ENCODE data around the gene SAE1.
A peak's percentile ranks its signal among the peaks of the same experiment; 100 is the strongest.

The SAE1 gene

DNA sequence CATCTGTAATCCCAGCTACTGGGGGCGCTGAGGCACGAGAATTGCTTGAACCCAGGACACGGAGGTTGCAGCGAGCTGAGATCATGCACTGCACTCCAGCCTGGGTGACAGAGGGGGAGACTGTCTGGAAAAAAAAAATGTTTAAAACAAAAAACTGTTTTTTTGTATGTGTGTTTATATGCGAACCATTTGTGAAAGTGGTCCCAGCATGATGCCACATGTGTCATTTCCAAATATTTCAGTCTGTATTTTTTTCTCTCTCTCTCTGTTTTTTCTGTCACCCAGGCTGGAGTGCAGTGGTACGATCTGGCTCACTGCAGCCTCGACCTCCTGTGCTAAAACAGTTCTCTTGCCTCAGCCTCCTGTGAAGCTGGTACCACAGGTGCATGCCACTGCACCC is 37.4 kb downstream of the SAE1 start:
- no peak for DNase-seq

DNA sequence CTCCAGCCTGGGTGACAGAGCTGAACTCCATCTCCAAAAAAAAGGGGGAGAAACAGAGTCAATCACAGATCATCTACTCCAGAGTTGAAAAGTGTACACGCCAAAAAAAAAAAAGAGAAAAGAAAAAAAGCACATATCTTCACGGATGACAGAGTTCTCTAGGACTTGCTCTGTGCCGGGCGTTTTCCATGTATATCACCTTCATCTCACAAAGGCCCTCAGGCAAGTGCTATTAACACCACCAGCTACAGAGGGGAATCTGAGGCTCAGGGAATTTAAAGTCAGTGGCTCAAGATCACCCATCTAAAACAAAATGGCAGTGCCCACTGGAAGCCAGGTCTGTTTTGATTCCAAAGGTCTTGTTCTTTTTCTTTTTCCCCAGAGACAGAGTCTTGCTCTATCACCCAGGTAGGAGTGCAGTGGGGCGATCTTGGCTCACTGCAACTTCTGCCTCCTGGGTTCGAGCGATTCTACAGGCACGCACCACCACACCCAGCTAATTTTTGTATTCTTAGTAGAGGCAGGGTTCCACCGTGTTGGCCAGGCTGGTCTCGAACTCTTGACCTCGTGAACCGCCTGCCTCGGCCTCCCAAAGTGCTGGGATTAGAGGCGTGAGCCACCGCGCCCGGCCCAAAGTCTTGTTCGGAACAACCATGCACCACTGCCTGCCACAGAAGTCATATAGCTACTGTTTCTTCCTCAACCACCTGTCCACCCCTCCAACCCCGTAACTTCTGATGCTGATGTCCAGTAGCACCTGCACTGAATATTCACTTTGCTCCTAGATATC is 42.2 kb downstream of the SAE1 start:
- DNase-seq = no peak

DNA sequence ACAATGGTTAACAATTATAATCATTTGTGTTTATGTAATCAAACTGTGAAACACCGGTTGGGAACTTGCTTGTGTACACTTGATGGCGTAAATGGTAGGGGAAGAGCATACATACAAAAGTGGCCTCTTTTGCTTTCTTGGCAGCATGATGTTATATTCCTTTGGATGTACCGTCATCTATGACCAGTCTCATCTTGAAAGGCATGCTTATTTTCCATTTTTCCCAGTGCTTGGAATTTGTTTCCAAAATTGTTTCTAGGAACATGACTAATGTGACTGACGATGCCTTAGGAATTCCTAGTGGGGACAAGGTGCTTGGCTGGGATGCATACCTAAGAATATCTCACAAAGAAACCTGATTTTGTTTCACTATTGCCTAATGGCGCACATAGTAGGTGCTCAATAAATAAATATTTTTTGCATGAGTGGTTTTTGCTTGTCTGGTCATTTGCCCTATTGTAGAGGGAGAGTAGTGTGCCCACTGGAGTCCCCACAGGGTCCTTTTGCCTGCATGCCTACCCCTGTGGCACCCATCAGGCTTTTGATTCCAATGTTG is 45.5 kb downstream of the SAE1 start:
- no peak for DNase-seq

DNA sequence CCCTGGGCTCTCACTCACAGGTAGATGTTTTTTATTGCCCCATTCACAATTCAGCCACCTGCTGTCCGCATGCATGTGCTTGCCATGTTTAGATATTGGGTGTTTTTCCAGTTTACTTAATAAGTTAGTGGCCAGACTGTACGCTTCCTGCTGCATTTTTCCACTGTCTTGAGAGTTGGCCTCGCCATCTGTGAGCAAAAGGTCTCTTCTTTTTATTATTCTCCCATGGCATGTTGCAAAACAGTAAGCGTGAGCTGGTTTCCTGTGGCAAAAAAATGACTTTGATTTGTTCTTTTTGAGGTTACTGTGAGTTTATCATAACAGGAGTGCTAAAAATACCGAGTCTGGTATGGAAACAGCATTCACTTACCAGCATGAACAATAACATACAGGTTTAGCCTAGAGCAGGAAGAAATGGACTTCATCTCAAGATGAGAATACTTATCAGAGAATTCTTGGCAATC is 46.0 kb downstream of the SAE1 start:
- no peak for DNase-seq

DNA sequence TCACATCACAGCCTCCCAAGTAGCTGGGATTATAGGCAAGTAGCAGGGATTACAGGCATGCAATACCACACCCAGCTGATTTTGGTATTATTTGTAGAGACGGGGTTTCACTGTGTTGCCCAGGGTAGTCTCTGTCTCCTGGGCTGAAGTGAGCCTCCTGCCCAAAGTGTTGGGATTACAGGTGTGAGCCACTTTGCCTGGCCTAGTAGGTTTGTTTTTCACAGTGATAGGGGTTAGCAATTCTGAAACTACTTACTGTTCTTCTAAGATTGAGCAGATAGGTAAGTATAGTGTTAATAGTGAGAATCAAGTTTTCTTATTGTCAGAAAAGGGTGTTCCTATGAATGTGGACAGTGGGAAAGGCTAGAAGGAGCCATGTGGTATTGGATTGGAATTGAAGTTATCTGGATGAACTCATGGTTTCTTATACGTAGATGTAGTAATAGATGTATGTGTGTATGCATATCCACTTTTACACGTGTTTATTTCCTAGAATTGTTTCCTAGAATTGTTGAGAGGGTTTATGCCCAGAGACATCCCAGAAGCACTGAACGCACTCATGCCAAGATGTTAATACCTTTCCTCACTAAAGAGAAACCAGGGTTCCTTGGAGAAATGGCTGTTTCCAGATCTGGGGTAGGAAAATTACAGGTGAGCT is 49.1 kb downstream of the SAE1 start:
- no peak for DNase-seq

DNA sequence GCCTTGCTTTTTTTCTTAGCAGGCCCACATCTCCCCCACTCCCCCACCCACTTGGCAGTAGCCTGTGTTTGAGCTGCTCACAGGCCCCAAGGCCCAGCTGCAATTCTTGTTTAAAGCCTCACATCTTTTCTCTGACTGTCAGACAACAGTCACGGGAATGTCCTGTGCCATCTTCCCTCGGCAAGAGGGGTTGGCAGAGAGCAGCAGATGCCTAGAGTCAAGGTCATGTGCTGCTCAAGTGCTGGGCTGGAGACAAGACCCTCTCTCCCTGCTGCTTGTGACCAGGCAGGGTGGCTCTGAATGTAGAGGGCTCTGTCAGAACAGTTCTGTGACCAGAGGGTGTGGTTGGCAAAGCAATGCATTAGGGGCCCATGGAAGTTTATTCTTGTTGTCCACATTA is 53.0 kb downstream of the SAE1 start:
- no peak for DNase-seq

DNA sequence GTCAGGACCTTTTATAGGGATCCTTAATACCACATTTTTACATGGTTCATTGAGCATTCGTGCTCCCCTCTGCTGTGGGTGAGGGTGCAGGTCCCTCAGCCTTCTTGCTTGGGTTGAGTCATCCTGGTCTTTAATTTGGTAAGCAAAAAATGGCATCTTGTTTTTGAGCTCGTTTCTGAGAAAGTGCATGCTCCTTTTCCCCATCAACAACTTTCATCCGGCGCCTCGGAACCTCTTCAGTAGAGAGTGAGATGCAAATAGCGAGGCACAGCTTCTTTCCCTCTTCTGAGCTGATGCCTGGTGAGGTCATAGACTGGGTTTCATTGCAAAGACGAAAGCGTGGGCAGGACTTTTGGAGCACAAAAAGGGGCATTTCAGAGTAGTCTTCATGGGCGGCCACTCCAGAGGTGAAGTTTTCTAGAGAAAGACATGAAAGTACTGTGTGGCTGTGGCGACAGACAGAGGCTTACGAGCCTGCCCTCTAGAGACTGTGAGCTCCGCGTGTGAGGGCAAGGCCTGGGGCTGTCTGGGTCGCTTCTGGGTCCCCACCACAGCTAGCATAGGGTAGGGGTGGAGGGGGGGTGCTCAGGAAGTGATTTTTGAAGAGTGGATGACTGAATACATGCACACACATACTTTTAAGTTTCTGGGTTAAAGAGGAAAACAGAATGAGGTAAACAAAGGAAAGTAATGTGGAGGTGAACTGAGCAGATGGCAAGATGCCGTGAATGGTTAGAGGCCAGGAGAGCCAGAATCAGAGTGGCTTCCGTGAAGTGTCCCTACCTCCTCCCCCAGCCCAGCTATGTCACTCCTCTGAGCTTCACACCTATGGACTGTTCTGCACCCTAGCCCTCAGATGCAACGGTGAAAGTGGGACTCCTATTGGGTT is 56.1 kb downstream of the SAE1 start:
- DNase-seq = no peak

DNA sequence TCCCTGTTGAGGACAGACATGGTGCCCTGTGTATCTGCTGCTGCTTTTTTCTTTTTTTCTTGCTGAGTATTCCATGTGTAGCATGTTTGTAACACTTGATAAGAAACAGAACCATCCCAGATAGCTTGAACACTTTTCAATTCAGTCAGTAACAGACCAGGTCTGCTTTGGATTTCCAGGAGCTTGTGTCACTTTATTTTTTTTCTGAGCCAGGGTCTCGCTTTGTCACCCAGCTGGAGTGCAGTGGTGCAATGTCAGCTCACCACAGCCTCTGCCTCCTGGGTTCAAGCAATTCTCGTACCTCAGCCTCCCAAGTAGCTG is 56.7 kb downstream of the SAE1 start:
- no peak for DNase-seq

DNA sequence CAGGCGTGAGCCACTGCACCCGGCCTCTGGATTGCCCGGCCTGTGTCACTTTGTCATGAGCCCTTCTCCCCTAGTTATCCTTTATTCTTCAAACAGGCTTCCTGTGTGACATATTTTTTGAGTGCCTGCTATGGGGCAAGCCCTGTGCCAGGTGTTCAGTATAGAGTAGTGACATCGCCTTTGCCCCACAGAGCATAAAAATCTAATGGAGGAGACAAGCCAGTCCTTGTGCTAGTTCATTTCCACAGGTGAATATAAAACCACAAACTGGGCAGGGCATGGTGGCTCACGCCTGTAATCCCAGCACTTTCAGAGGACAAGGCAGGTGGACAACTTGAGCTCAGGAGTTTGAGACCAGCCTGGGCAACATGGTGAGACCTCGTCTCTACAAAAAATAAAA is 57.2 kb downstream of the SAE1 start:
- no peak for DNase-seq

DNA sequence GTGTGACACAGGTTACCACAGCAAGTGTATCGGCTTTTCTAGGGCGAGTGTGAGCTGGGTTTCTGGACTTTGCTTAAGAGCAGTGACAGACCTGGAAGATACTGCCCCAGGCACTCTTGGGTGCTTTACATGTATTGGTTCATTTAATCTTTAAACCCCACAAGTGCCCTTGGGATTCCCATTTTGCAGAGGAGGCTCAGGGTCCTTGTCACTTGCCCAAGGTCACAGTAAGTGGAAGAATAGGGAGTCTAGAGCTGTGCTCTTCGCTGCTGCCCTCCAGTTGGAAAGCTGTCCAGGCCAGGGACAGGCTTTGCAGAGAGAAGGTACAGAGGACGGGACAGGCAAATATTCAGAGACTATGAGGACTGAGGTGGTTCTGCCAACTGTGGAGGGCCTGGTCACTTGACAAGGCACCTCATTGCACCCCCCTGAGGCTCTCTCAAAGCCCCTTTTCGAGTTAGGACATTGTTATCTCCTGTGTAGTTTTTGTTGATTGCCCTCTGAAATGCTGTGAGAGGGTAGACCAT is 57.9 kb downstream of the SAE1 start:
- DNase-seq = no peak

DNA sequence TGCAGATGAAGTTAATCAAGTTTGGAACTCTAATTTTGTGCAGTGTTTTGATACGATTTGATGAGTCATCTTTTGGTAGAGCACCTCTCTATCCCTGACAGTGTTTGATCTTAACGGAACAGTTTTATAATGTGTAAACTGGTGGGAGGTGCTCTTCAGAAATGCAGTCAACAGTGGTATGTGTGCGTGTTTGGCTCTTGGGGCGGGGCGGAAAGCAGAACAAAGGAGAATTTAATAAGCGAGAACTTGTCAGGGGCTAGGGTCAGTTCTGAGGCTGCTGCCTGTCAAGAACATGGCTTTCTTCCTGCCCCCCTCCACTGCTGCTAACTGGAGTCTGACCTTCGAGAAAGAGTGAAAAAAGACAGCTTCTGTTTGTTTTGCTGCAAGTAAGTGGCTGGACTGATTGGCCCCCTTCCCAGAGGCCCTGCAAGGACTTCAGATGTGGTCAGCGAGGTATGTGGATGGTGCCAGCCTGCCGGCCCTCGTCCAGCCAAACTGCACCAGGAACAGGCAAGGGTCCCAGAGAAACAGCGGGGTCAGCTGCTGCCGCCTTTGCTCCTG is 59.6 kb downstream of the SAE1 start:
- DNase-seq = no peak

DNA sequence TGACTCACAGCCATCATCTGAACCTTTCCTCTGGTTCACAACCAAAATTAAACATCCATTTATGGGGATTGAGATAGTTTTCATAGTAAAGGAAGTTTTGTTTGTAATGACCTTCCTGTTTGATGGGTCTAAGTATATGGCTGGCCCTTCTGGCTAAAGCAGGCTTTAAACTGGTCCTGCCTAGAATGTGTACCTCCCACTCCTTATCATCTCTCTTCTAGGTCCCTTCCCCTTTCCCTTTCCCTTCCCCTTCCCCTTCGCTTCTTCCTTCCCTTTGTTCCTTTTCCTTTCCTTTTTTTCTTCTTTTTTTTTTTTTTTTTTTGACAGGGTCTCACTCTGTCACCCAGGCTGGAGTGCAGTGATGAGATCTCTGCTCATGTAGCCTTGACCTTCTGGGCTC is 64.8 kb downstream of the SAE1 start:
- DNase-seq = no peak

DNA sequence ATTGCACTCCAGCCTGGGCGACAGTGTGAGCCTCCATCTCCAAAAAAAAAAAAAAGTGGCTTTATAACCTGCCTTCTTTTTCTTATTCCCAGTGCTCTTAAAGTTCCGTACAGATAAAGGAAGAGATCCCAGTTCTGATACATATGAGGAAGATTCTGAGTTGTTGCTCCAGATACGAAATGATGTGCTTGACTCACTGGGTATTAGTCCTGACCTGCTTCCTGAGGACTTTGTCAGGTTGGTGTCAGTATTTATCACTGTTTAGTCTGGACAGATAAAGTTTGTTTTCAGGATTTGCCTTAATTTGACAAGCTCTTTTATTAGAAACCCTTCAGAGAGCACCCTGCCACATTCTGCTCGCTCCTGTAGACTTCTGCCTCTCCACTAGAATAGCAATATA is 66.5 kb downstream of the SAE1 start:
- no peak for DNase-seq

DNA sequence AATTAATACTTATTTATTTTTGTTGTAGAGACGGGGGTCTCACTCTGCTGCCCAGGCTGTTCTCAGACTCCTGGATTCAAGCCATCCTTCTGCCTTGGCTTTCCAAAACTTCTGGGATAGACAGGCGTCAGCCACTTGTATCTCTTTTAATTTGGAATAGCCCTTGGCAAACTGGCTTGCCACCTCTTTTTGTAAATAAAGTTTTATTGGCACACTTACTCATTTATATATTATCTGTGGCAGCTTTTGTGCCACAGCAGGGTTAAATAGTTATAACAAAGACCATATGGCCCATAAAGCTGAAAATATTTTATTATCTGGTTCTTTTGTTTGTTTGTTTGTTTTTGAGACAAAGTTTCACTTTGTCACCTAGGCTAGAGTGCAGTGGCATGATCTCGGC is 69.9 kb downstream of the SAE1 start:
- no peak for DNase-seq

DNA sequence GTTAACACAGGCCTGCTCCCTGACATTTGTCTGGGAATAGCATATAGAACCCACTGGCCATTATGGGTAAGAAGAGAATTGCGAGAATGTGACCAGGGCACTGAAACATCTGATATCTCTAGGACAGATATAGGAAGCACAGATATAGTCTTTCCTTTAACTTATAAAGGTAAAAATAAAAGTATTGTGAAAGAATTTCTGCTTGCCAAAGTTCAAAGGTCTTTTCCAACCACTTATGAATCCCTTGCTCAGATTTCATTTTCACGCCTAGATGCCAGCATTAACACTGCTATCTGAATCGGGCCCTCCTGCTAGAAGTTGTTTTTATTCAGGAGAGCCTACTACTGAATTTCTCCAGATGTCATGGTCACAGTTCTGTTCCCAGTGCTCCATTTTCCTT is 72.6 kb downstream of the SAE1 start:
- DNase-seq = no peak

DNA sequence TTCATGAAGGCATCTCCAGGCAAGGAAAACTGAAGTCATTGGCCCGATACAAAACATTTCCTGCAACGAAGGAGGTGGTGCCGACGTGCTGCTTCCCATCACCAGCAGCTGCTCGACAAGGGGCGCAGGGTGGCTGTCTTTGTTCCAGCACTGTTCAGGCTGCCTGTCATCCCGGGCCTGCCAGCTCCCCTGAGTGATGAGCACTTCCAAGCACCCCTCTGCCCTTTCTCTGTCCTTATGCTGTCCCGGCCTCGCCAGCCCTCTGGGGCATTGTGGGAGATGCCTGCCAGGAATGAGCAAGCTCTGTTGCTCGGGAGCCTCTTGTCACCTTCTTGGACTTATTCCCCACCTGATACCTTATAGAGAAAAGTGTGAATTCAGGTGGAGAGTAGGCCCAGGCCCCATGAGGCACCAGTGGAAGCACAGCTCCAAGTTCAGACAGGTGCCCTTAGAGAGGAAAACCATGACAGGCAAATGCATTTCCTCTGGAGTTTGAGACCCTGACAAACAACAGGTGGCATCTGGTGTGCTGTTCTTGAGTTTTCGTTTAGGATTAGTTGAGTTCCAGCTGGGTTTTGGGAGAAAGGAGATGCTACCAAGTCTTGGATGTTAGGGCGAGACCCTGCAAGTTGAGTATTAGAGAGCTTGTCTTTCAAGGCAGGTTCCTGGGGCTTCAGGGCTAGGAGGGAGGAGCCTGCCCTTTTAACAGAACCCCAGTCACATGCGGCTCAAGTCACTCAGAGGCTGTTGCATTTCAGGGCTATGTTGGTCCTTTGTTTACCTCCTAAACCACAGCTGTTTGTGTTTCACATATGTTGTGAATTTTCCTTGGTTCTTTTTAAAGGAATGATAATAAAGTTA is 78.9 kb downstream of the SAE1 start:
- no peak for DNase-seq

DNA sequence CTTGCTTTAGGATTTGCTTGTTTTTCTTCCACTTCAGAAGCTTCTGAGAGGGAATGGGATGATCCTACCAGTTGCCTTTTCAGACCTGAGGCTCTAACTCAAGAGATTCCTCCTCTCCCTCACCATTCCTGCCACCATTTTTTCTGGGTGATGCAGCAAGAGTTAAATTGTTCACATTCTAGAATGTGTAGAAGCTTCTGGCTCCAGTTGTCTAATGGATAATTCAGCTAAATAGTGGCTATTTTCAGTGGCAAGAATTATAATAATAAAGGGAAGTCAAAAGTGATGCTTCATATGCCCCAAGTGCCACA is 79.5 kb downstream of the SAE1 start:
- DNase-seq = no peak

DNA sequence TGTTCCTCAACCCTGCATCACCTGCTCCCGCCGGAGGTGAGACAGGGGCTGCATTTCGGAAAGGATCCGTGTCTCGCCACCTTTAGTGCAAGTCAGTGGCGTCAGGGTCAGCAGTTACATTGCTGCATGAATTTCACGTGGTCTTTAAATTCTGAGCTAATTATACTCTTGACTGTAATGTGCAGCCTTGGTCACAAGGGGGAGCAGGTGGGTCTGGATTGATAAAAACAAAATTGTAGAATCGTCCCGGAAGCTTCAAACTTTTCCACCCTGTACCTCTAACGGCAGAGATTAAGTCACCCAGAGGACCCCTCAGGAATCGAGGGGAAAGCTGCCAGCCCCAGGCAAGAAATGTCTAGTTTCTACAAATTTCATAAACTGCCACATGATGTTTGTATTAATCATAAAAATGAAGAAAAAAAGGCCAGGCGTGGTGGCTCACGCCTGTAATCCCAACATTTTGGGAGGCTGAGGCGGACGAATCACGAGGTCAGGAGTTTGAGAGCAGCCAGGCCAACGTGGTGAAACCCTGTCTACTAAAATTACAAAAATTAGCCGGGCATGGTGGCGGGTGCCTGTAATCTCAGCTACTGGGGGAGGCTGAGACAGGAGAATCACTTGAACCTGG is 80.2 kb downstream of the SAE1 start:
- peak; percentile 75 for DNase-seq

DNA sequence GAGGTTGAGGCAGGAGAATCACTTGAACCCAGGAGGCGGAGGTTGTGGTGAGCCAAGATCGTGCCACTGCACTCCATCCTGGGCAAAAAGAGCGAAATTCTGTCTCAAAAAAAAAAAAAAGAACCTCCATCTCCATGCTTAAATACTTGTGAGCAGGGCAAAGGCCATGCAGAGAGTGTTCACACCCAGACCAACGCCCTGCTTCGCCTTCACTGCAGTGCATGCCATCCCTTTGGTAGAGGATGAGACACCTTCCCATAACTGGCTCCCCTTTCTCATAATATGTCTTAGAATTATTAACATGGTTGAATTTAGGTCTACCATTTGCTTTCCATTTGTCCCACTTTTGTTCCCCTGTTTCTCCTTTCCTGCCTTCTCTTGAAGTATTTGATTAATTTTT is 84.9 kb downstream of the SAE1 start:
- no peak for DNase-seq

DNA sequence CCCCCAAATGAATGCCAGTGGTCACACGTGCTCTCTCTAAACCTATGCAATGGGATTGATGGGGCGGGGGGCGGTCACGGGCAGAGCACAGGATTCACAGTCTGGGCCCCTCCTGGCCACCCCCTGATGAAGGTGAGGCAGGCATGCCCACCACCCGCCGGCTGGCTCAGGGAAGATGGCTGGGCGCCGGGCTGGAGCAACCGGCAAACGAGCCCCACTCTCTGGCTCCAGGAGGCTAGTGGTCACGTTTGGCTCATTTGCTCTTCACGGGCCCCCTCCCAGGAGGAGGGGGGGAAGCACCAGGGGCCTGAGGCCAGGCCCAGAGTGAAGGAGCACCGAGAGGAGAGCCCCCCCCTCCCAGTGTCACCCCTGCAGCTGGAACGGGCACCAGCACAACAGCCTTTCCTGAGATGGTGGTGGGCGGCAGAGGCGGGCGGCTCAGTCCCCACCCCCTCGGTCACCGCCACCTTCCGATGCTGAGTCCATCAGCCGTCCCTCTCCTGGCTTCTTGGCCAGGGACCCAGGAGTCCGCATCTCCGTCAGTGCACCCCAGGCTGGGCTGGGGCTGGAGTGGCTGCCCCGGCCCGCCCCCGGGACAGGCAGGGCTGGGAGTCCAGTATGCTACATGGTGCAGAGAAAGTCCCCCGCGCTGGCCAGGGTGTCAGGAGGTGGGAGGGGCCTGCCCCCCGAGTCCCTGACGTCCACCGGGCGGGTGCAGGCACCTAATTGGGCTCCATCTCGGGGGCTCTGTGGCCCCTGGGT is 90.6 kb downstream of the SAE1 start:
- no peak for DNase-seq

DNA sequence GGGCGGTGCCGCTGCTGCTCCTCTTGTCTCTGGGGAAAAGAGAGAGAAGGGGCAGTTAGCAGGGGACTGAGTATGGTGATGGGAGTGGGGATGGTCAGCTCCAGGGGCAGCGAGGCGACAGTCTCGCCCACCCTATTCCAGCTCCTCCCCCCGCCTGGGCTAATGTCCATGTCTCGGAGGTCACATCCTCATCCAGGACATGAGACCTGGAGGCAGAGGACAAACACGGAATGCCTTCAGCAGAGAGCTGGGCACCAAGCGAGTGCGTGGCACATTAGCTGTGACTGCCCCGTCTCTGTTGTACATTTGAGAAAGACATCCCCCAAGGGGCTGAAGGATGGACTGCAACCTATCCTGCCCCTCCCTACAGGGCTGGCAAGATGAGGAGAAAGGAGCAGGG is 91.3 kb downstream of the SAE1 start:
- no peak for DNase-seq
